HG03469 (cell line): ENCODE data around the gene CDC14A.
A peak's percentile ranks its signal among the peaks of the same experiment; 100 is the strongest.
"Not testable (repeated sequence)": the region's sequence is repeated elsewhere in the genome, so short reads cannot be mapped to it uniquely, and the experiment has no call there.

Experiments
- ATAC-seq: cut with Tn5 transposase; IDR thresholded peaks from one replicate; pipeline ENCODE4 v1.9.1; 2021; ENCODE audit warnings: mild to moderate bottlenecking, moderate library complexity, moderate number of reproducible peaks; ENCODE audit not compliant: unreplicated experiment

CDC14A gene

GRCh38 chr1:100352267-100353070, at the start of gene CDC14A:
Gene CDC14A, plus strand, starts transcription at chr1:100352506. Its CDS starts 449 bp downstream, at chr1:100352955.
- ATAC-seq: peak; percentile 48

GRCh38 chr1:100302739-100303138, 49.6 kb upstream of the CDC14A start:
- ATAC-seq: no peak

GRCh38 chr1:100304227-100304626, 48.1 kb upstream of the CDC14A start:
- ATAC-seq: no peak

- no peak for ATAC-seq
These were observed 47.4 kb upstream of the CDC14A start for GRCh38 chr1:100304921-100305320.

- ATAC-seq: no peak
These were observed 46.4 kb upstream of the CDC14A start for GRCh38 chr1:100305954-100306353.

GRCh38 chr1:100306735-100307313, 45.5 kb upstream of the CDC14A start:
- no peak for ATAC-seq

- ATAC-seq: peak; percentile 43
These were observed 43.5 kb upstream of the CDC14A start for GRCh38 chr1:100308777-100309176.

- no peak for ATAC-seq
These were observed 42.4 kb upstream of the CDC14A start for GRCh38 chr1:100309863-100310262.

- ATAC-seq: no peak
These were observed 38.9 kb upstream of the CDC14A start for GRCh38 chr1:100313382-100313781.

GRCh38 chr1:100316622-100317021, 35.7 kb upstream of the CDC14A start:
- no peak for ATAC-seq

GRCh38 chr1:100320311-100321099, 31.8 kb upstream of the CDC14A start:
- no peak for ATAC-seq

GRCh38 chr1:100321100-100321493, 31.2 kb upstream of the CDC14A start:
- no peak for ATAC-seq

GRCh38 chr1:100321506-100321905, 30.8 kb upstream of the CDC14A start:
- ATAC-seq: no peak

- ATAC-seq: no peak
These were observed 29.7 kb upstream of the CDC14A start for GRCh38 chr1:100322436-100323211.

GRCh38 chr1:100323419-100324106, 28.7 kb upstream of the CDC14A start:
- ATAC-seq: no peak

GRCh38 chr1:100325415-100326324, 26.6 kb upstream of the CDC14A start:
- ATAC-seq: no peak

- ATAC-seq: not testable (repeated sequence)
These were observed 26.0 kb upstream of the CDC14A start for GRCh38 chr1:100326325-100326670.

GRCh38 chr1:100328133-100328532, 24.2 kb upstream of the CDC14A start:
- no peak for ATAC-seq

- ATAC-seq: not testable (repeated sequence)
These were observed 21.2 kb upstream of the CDC14A start for GRCh38 chr1:100331146-100331545.
